Karpas-422 (cell line): ENCODE data around the gene RCOR1. TPM values are rescaled to one million over a fixed set of nuclear protein-coding genes. Genes with fewer than 3 reads are reported as not detected.

ENCODE experiments used
- DNase-seq: peaks from one replicate; pipeline ENCODE4 v3.0.0-alpha.2; 2015
- H2AFZ ChIP-seq: fragments of 200-600 bp; sonication (generic); 2 replicates; pipeline ENCODE4 v1.6.1; 2014; ENCODE audit warnings: antibody characterized with exemption, low read length, mixed read lengths
- H3K27ac ChIP-seq: fragments of 200-600 bp; sonication (generic); 2 replicates; pipeline ENCODE4 v1.5.1; 2014; ENCODE audit warnings: mild to moderate bottlenecking, low read length, moderate library complexity
- H3K27me3 ChIP-seq: fragments of 200-600 bp; sonication (generic); 2 replicates; pipeline ENCODE4 v1.6.1; 2014; ENCODE audit warnings: low read length, mixed read lengths
- H3K36me3 ChIP-seq: fragments of 200-600 bp; sonication (generic); 2 replicates; pipeline ENCODE4 v1.6.1; 2014; ENCODE audit warnings: low read length, mixed read lengths; ENCODE audit not compliant: insufficient read depth
- H3K4me1 ChIP-seq: fragments of 200-600 bp; sonication (generic); 2 replicates; pipeline ENCODE4 v1.6.1; 2014; ENCODE audit warnings: mild to moderate bottlenecking, low read length, mixed read lengths
- H3K4me2 ChIP-seq: fragments of 200-600 bp; sonication (generic); 2 replicates; pipeline ENCODE4 v1.6.1; 2014; ENCODE audit warnings: low read length, low read depth, mild to moderate bottlenecking; ENCODE audit not compliant: poor library complexity, severe bottlenecking
- H3K4me3 ChIP-seq: fragments of 200-600 bp; sonication (generic); 2 replicates; pipeline ENCODE4 v1.5.1; 2014; ENCODE audit warnings: mild to moderate bottlenecking, antibody characterized with exemption, low read length, mixed read lengths
- H3K79me2 ChIP-seq: fragments of 200-600 bp; sonication (generic); 2 replicates; pipeline ENCODE4 v1.6.1; 2014; ENCODE audit warnings: mild to moderate bottlenecking, low read length, mixed read lengths
- H3K9ac ChIP-seq: fragments of 200-600 bp; sonication (generic); 2 replicates; pipeline ENCODE4 v1.6.0; 2014; ENCODE audit warnings: low read length
- H3K9me2 ChIP-seq: fragments of 200-600 bp; sonication (generic), shearing (Covaris generic); replicated peaks from 2 replicates; pipeline ENCODE4 v1.6.0; 2014; ENCODE audit warnings: mild to moderate bottlenecking, low read length, moderate library complexity; ENCODE audit not compliant: insufficient read depth
- H3K9me3 ChIP-seq: fragments of 300-700, 200-600 bp; sonication (generic); 2 replicates; pipeline ENCODE4 v1.6.1; 2014; ENCODE audit warnings: low read length, mixed read lengths
- H4K20me1 ChIP-seq: fragments of 200-600 bp; sonication (generic); 2 replicates; pipeline ENCODE4 v1.6.1; 2014; ENCODE audit warnings: mild to moderate bottlenecking, antibody characterized with exemption, low read length, low read depth; ENCODE audit not compliant: insufficient read depth
- total RNA-seq: library from RNA; depleted of rRNA; stranded (reverse); fragments of >200 nt; shearing (Covaris generic); gene quantifications from 2 replicates; pipeline ENCODE4 v1.2.3, GENCODE V29; 2014; ENCODE audit warnings: low replicate concordance

RCOR1 gene
- total RNA-seq, 1 experiment from 2014 or later, result 46.9 TPM

DNA sequence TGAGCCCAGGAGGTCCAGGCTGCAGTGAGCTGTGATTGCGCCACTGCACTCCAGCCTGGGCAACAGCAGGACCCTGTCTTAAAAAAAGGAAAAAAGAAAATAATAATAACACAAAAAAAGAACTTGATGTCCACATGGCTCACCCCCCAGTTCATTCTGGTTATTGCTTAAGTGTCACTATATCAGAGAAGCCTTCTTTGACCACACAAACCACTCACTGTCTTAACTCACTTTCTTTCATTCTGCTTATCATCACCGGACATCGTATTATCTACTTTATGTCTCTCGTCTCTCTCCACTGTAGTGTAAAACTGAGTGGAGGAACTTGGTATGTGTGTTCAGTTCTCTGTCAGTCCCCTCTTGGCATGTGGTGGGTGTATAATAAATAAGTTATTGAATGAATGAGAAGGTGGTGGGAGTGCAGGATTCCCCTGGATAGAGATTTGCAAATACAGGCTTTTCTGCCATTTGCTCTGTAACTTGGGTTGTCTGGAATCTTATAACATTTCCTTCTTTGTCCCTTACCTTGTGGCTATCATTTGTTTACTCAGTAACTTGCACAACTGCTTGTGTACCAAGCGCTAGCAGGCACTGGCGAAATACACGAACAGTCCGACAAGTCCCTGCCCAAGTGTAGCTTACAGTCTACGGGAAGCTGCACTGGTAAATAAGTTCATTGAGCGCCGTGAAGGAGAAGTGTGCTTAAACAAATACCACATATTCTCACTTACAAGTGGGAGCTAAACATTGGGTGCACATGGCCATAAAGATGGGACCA is 98.2 kb downstream of the RCOR1 start:
- Histone ChIP-seq H3K27me3 (no peaks in the 10 kb centered on the region), H3K4me1 (peaks cover 92% of the 10 kb centered on the region), H3K36me3 (no peaks in the 10 kb centered on the region), H3K79me2 (peaks cover 91% of the 10 kb centered on the region), H3K27ac (peak overlapping the region; percentile 89; the same call in 1 of the 2 replicates), H3K4me2 (no peak overlapping the region), H3K9ac (no peak overlapping the region), H3K4me3 (no peak overlapping the region), H2AFZ (no peak overlapping the region), H3K9me2 (no peaks in the 10 kb centered on the region), H4K20me1 (no peaks in the 10 kb centered on the region), H3K9me3 (no peaks in the 10 kb centered on the region)
- no peak for DNase-seq

DNA sequence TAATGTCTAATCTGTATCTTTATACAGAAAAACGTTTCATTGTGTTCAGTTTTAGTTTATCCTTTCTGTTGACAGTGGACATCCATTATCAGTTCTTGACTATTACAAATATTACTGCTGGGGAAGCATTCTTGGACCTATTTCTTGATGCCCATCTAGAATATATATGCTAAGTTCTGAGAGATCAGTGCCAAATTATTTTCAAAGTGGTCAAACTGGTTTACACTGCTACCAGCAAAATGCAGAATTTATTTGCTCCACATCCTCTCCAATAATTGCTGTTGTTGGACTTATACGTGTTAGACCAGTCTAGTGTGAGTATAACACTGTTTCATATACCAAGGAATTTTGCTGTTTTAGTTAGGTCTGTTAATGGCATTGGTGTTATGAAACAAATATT is 99.3 kb downstream of the RCOR1 start:
- peaks cover 92% of the 10 kb centered on the region for H3K4me1 ChIP-seq
- no peaks in the 10 kb centered on the region for H3K36me3 ChIP-seq
- no peak for DNase-seq
- no peaks in the 10 kb centered on the region for H3K9me3 ChIP-seq
- H3K79me2 ChIP-seq, result peaks cover 91% of the 10 kb centered on the region
- no peak overlapping the region for H3K4me3 ChIP-seq
- peak overlapping the region; percentile 3 for H3K4me2 ChIP-seq
- H3K27me3 ChIP-seq, result no peaks in the 10 kb centered on the region
- H4K20me1 ChIP-seq, result no peaks in the 10 kb centered on the region
- no peaks in the 10 kb centered on the region for H3K9me2 ChIP-seq
- 0 out of 2 replicates have a peak overlapping the region, but pooled peaks have one; percentile 0 for H3K9ac ChIP-seq
- H2AFZ ChIP-seq, result no peak overlapping the region
- H3K27ac ChIP-seq, result peak overlapping the region; percentile 89

DNA sequence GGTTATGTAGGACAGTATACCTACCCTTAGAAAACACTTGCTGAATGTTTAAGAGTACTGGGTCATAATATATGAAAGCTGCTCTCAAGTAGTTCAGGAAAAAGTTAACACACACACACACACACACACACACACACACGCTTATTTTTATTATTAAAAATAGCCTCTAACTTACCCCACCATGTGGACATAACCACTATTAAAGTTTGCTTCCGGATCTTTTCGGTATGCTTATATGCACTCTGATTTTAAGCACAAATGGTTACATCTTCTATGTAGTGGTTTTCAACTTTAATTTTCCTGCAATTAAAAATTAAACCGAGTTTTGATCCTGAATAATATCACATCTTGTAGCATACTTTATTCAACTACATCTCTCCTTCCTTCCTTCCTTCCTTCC is 99.9 kb downstream of the RCOR1 start:
- Histone ChIP-seq H3K9me3 (no peaks in the 10 kb centered on the region), H3K27ac (peak overlapping the region; percentile 89), H3K4me2 (peak overlapping the region; percentile 3), H3K4me1 (peaks cover 92% of the 10 kb centered on the region), H2AFZ (no peak overlapping the region), H3K9ac (0 out of 2 replicates have a peak overlapping the region, but pooled peaks have one; percentile 0), H3K4me3 (no peak overlapping the region), H3K79me2 (peaks cover 91% of the 10 kb centered on the region), H4K20me1 (no peaks in the 10 kb centered on the region), H3K9me2 (no peaks in the 10 kb centered on the region), H3K36me3 (no peaks in the 10 kb centered on the region), H3K27me3 (no peaks in the 10 kb centered on the region)
- peak; percentile 64 for DNase-seq

DNA sequence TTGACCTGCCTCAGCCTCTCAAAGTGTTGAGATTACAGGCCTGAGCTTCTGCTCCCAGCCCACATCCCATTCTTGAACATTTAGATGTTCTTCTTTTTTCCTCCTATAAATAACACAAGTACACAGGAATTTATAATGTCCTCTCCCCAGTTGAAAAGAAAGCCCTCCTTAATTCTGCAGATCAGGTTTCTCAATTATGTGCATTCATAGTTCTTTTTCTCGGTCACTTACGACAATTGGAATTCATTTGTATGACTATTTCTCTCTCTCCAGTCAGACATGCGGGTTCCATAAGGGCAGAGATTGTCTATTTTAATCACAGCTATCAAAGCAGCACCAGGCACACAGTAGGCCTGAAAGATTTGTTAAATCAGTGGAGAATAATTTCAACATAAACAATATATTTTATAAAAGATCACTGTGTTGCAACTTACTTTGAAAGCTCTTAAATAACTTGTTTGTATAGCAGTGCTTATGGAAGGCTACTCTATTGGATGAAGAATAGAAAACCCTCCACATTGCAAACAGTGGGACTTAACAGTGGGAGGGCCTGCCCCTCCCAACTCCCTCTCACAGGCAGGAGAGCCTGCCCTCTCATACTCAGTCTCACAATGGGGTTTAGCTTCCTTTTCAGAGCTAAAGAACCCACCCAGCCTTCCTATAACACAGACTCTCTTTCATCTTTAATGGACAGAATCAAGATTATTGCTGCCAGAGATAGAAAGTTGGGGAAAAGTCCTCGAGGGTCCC is 100.7 kb downstream of the RCOR1 start:
- H3K9me3 ChIP-seq, result no peaks in the 10 kb centered on the region

DNA sequence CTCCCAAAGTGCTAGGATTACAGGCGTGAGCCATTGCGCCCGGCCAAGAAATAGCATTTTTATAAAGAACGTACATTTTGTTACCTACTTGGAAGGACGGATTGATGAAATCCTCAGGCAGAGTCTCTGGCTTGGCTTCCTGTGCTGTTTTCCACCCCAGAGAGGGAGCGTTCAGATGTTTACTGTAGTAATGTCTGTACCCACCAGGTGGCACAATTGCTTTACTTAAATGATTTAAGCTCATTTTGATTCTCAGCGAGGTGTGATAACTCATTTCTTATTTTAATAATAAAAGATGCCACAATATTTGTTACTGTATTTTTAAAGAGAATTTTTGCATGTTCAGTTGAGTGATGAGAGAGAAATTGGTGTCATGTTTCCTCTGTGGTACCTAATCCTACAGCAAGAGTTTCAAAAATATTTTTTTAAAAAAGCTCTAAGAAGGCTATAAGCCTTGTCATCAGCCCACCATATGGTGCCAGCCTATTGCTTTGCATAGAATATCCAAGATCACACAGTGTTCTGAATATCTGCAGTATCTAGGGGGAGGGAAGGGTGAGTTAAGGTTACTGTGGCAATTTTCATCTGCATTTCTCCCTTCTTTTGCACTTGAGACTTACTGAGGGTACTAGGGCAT is 102.2 kb downstream of the RCOR1 start:
- Histone ChIP-seq H3K27ac (peak overlapping the region; percentile 89), H4K20me1 (no peaks in the 10 kb centered on the region), H3K36me3 (0 out of 2 replicates have a peak, but pooled peaks cover 5% of the 10 kb centered on the region), H3K9me2 (no peaks in the 10 kb centered on the region), H3K27me3 (no peaks in the 10 kb centered on the region), H3K79me2 (peaks cover 91% of the 10 kb centered on the region), H3K4me3 (peak overlapping the region; percentile 14; the same call in 1 of the 2 replicates), H3K4me2 (peak overlapping the region; percentile 67), H3K9me3 (no peaks in the 10 kb centered on the region), H3K4me1 (peaks cover 71% of the 10 kb centered on the region), H2AFZ (no peak overlapping the region), H3K9ac (peak overlapping the region; percentile 51)
- DNase-seq, result peak; percentile 97

More for the DNA sequence above, 100.7 kb downstream of the RCOR1 start:
- Histone ChIP-seq H3K36me3 (no peaks in the 10 kb centered on the region), H3K9me2 (no peaks in the 10 kb centered on the region), H3K4me1 (peaks cover 83% of the 10 kb centered on the region), H3K27me3 (no peaks in the 10 kb centered on the region), H3K4me2 (peak overlapping the region; percentile 11), H3K4me3 (no peak overlapping the region), H3K27ac (peak overlapping the region; percentile 89), H3K79me2 (peaks cover 91% of the 10 kb centered on the region), H2AFZ (no peak overlapping the region), H3K9ac (peak overlapping the region; percentile 7; the same call in 1 of the 2 replicates), H4K20me1 (no peaks in the 10 kb centered on the region)
- no peak for DNase-seq

DNA sequence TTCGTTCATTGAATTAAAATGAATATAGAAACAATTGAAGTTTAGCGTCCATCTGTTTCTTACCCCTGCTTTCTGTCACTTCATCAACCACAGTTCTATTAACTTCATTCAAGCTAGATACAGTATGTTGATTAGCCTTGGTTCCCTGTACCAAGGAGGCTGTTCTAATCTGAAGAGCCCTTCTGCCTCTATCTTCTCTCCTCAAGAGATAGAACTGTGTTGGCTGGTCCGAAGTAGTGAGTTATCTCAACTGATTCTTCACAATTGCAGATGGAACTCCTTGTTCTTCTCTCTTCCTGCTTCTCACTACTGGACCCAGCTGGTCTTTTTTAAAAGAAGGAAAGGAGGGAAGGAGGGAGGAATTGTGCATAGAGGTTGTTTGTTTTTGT is 102.7 kb downstream of the RCOR1 start:
- Histone ChIP-seq H2AFZ (no peak overlapping the region), H3K27me3 (no peaks in the 10 kb centered on the region), H3K4me1 (peaks cover 71% of the 10 kb centered on the region), H3K4me2 (peak overlapping the region; percentile 67), H3K79me2 (peaks cover 92% of the 10 kb centered on the region), H3K9ac (peak overlapping the region; percentile 51), H3K9me3 (no peaks in the 10 kb centered on the region), H3K4me3 (peak overlapping the region; percentile 14; the same call in 1 of the 2 replicates), H3K36me3 (0 out of 2 replicates have a peak, but pooled peaks cover 8% of the 10 kb centered on the region), H4K20me1 (no peaks in the 10 kb centered on the region), H3K9me2 (no peaks in the 10 kb centered on the region), H3K27ac (peak overlapping the region; percentile 89)
- no peak for DNase-seq

DNA sequence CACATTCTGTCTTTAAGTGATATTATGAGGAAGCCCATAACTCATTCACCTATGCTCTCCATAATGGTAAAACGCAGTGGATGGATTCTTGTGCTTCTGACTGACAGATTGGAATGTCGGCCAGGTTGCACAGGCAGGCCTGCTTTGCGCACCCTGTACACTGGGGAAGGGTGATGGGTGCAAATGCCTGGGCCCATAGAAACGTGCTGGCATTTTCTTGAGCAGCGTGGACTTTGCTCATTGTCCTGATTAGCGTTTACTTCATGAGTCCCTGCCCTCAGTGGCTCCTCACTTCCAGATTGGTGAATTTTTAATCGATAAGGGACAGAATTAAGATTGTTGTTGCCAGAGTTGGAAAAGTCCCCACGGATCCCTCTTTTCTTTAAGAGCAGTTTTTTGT is 103.9 kb downstream of the RCOR1 start:
- no peaks in the 10 kb centered on the region for H3K27me3 ChIP-seq
- no peak overlapping the region for H3K4me3 ChIP-seq
- H3K79me2 ChIP-seq, result peaks cover 91% of the 10 kb centered on the region
- no peaks in the 10 kb centered on the region for H3K9me3 ChIP-seq
- peaks cover 59% of the 10 kb centered on the region for H3K4me1 ChIP-seq
- peak overlapping the region; percentile 89 for H3K27ac ChIP-seq
- peaks cover 19% of the 10 kb centered on the region for H3K36me3 ChIP-seq
- H3K9me2 ChIP-seq, result no peaks in the 10 kb centered on the region
- no peak overlapping the region for H3K4me2 ChIP-seq
- H2AFZ ChIP-seq, result no peak overlapping the region
- H4K20me1 ChIP-seq, result no peaks in the 10 kb centered on the region
- DNase-seq, result no peak
- peak overlapping the region; percentile 2; the same call in 1 of the 2 replicates for H3K9ac ChIP-seq
